ENCODE measurements around the gene ARL14EPL. TPM values are rescaled to one million over a fixed set of nuclear protein-coding genes. Genes with fewer than 3 reads are reported as not detected.
"Not testable (repeated sequence)": the region's sequence is repeated elsewhere in the genome, so short reads cannot be mapped to it uniquely, and the experiment has no call there.

ARL14EPL gene
- total RNA-seq, 1 donor from 2014 or later, result 0.25 TPM

- no peak for TF ChIP-seq CTCF (IDR thresholded peaks at IDR 0.05; ENCODE audit: unreplicated experiment)
- Mint-ChIP-seq H3K27me3 (ENCODE audit: low read depth) (no peaks in the 10 kb centered on the region), H3K27ac (peak within 1 kb of the TSS; percentile 94), H3K36me3 (peaks cover 22% of the 10 kb centered on the region), H3K4me3 (peak within 1 kb of the TSS; percentile 87), H3K9me3 (peaks cover 9% of the 10 kb centered on the region), H3K4me1 (peaks cover 23% of the 10 kb centered on the region)
- DNase-seq (ENCODE audit: low spot score in 2 of 2, unreplicated experiment in 2 of 2), result peak; percentile 50 to 75
Measured at GRCh38 chr5:116084871-116085715, 52.8 kb downstream of the ARL14EPL start, which contains the start of gene COMMD10. TSS of gene COMMD10 (plus strand) at chr5:116085025.

GRCh38 chr5:116086309-116086708 lies 54.0 kb downstream of the ARL14EPL start:
- H3K9me3 Mint-ChIP-seq; H3K27me3 Mint-ChIP-seq (ENCODE audit: low read depth); DNase-seq (ENCODE audit: low spot score in 2 of 2, unreplicated experiment in 2 of 2): not testable (repeated sequence)
- peak overlapping the region; percentile 87 for H3K4me3 Mint-ChIP-seq
- H3K27ac Mint-ChIP-seq, result peak overlapping the region; percentile 74
- peaks cover 23% of the 10 kb centered on the region for H3K4me1 Mint-ChIP-seq
- peaks cover 18% of the 10 kb centered on the region for H3K36me3 Mint-ChIP-seq

GRCh38 chr5:116088062-116088461 lies 55.8 kb downstream of the ARL14EPL start:
- no peak overlapping the region for H3K4me3 Mint-ChIP-seq
- TF ChIP-seq CTCF (IDR thresholded peaks at IDR 0.05; ENCODE audit: unreplicated experiment), result no peak
- no peak overlapping the region for H3K27ac Mint-ChIP-seq

GRCh38 chr5:116090302-116090701 lies 58.0 kb downstream of the ARL14EPL start:
- Mint-ChIP-seq H3K4me1 (peaks cover 10% of the 10 kb centered on the region), H3K4me3 (no peak overlapping the region), H3K9me3 (no peaks in the 10 kb centered on the region), H3K27ac (no peak overlapping the region), H3K27me3 (ENCODE audit: low read depth) (no peaks in the 10 kb centered on the region), H3K36me3 (peaks cover 20% of the 10 kb centered on the region)
- no peak for TF ChIP-seq CTCF (IDR thresholded peaks at IDR 0.05; ENCODE audit: unreplicated experiment)
- no peak for DNase-seq (ENCODE audit: low spot score in 2 of 2, unreplicated experiment in 2 of 2)

More at GRCh38 chr5:116088062-116088461, 55.8 kb downstream of the ARL14EPL start:
- Mint-ChIP-seq H3K4me1 (peaks cover 21% of the 10 kb centered on the region), H3K27me3 (ENCODE audit: low read depth) (no peaks in the 10 kb centered on the region), H3K36me3 (peaks cover 9% of the 10 kb centered on the region), H3K9me3 (no peaks in the 10 kb centered on the region)
- no peak for DNase-seq (ENCODE audit: low spot score in 2 of 2, unreplicated experiment in 2 of 2)

GRCh38 chr5:116091416-116091815 lies 59.1 kb downstream of the ARL14EPL start:
- H3K27ac Mint-ChIP-seq, result no peak overlapping the region
- no peak for DNase-seq (ENCODE audit: low spot score in 2 of 2, unreplicated experiment in 2 of 2)
- H3K4me3 Mint-ChIP-seq, result no peak overlapping the region
- H3K27me3 Mint-ChIP-seq (ENCODE audit: low read depth), result no peaks in the 10 kb centered on the region
- H3K4me1 Mint-ChIP-seq, result peaks cover 3% of the 10 kb centered on the region
- H3K9me3 Mint-ChIP-seq, result no peaks in the 10 kb centered on the region
- H3K36me3 Mint-ChIP-seq, result peaks cover 21% of the 10 kb centered on the region
- TF ChIP-seq CTCF (IDR thresholded peaks at IDR 0.05; ENCODE audit: unreplicated experiment), result no peak

- no peaks in the 10 kb centered on the region for H3K27me3 Mint-ChIP-seq (ENCODE audit: low read depth)
- H3K36me3 Mint-ChIP-seq, result peaks cover 53% of the 10 kb centered on the region
- no peak overlapping the region for H3K4me3 Mint-ChIP-seq
- H3K9me3 Mint-ChIP-seq, result peaks cover 14% of the 10 kb centered on the region
- TF ChIP-seq CTCF (IDR thresholded peaks at IDR 0.05; ENCODE audit: unreplicated experiment), result no peak
- no peaks in the 10 kb centered on the region for H3K4me1 Mint-ChIP-seq
- H3K27ac Mint-ChIP-seq, result peak overlapping the region; percentile 56
- DNase-seq (ENCODE audit: low spot score in 2 of 2, unreplicated experiment in 2 of 2), result no peak
Measured at GRCh38 chr5:116097301-116097700, 65.0 kb downstream of the ARL14EPL start.

Measured in mesothelial cell of epicardium (in vitro differentiated cells).